H1 (cell line): ENCODE data around the gene CORO1C. TPM values are rescaled to one million over a fixed set of nuclear protein-coding genes. Genes with fewer than 3 reads are reported as not detected.
A peak's percentile ranks its signal among the peaks of the same experiment; 100 is the strongest.

Experiments
- CTCF ChIA-PET: fragments of 300-600 bp; sonication (Branson Sonifier 250); formaldehyde crosslinking; loops from one replicate; lab custom pipeline; 2021; ENCODE audit not compliant: partially characterized antibody; lab: Charles Lee
- POLR2A ChIA-PET: fragments of 300-600 bp; sonication (Branson Sonifier 250); formaldehyde crosslinking; loops from one replicate; lab custom pipeline; 2021; ENCODE audit warnings: inconsistent platforms; ENCODE audit not compliant: partially characterized antibody; lab: Charles Lee
- DNase-seq, 2 experiments: peaks; one replicate each; pipeline versions ENCODE4 v3.0.0 to v3.0.0-alpha.2; 2010 to 2022; ENCODE audit warnings: low spot score in 2 of 2, low read depth in 1 of 2, mixed read lengths in 1 of 2
- FAIRE-seq: peaks from 2 replicates; lab custom pipeline; 2011; peaks lifted over from hg19 to GRCh38; lab: Jason Lieb, UNC
- H2AFZ ChIP-seq: 2 replicates; pipeline ENCODE4 v1.8.1; 2012; ENCODE audit warnings: low read length, inconsistent platforms
- H2AK5ac ChIP-seq: 2 replicates; pipeline ENCODE4 v1.6.1; 2013; ENCODE audit warnings: low read depth, low read length
- H2BK120ac ChIP-seq: replicated peaks from 2 replicates; pipeline ENCODE3; 2013; ENCODE audit warnings: low read depth, low read length, inconsistent platforms
- H2BK12ac ChIP-seq: 2 replicates; pipeline ENCODE4 v1.6.1; 2013; ENCODE audit warnings: low read depth, low read length
- H2BK15ac ChIP-seq: 2 replicates; pipeline ENCODE4 v1.6.1; 2013; ENCODE audit warnings: low read length
- H2BK20ac ChIP-seq: 2 replicates; pipeline ENCODE4 v1.6.1; 2013; ENCODE audit warnings: low read length
- H2BK5ac ChIP-seq: 2 replicates; pipeline ENCODE4 v1.6.1; 2013; ENCODE audit warnings: low read depth, low read length
- H3K14ac ChIP-seq: 2 replicates; pipeline ENCODE4 v1.6.1; 2013; ENCODE audit warnings: inconsistent platforms; ENCODE audit not compliant: insufficient read length
- H3K18ac ChIP-seq: 2 replicates; pipeline ENCODE4 v1.6.1; 2013; ENCODE audit warnings: low read length; ENCODE audit errors: extremely low read depth
- H3K23ac ChIP-seq: 2 replicates; pipeline ENCODE4 v1.6.1; 2013; ENCODE audit warnings: inconsistent platforms; ENCODE audit not compliant: insufficient read length
- H3K23me2 ChIP-seq: 2 replicates; pipeline ENCODE4 v1.6.1; 2013; ENCODE audit warnings: low read depth, low read length
- H3K27ac ChIP-seq: 2 replicates; pipeline ENCODE4 v1.6.1; 2011; ENCODE audit warnings: low read depth, low read length, inconsistent platforms
- H3K27me3 ChIP-seq, 4 experiments: replicated peaks in 1 of 4; 1 replicate in 1 of 4; 2 replicates in 3 of 4; pipeline versions ENCODE4 v1.6.1 to v1.8.1; 2011 to 2013; ENCODE audit warnings: low read length in 3 of 4, mild to moderate bottlenecking in 3 of 4, inconsistent platforms in 2 of 4, mixed read lengths in 2 of 4, moderate library complexity in 1 of 4; ENCODE audit not compliant: control insufficient read depth in 3 of 4, insufficient read depth in 3 of 4; ENCODE audit errors: extremely low read depth in 1 of 4
- H3K36me3 ChIP-seq, 4 experiments: 2 replicates each; pipeline versions ENCODE4 v1.6.1 to v1.8.1; 2011 to 2013; ENCODE audit warnings: mild to moderate bottlenecking in 4 of 4, low read length in 3 of 4, moderate library complexity in 2 of 4, control low read depth in 1 of 4, inconsistent platforms in 1 of 4; ENCODE audit not compliant: insufficient read depth in 4 of 4, control insufficient read depth in 2 of 4
- H3K4ac ChIP-seq: replicated peaks from 2 replicates; pipeline ENCODE3; 2013; ENCODE audit warnings: low read length, low read depth, mixed read lengths, inconsistent platforms; ENCODE audit not compliant: insufficient read length
- H3K4me1 ChIP-seq, 4 experiments: replicated peaks in 1 of 4; 1 replicate in 1 of 4; 2 replicates in 3 of 4; pipeline versions ENCODE4 v1.6.1 to v1.8.1; 2011 to 2013; ENCODE audit warnings: low read length in 3 of 4, inconsistent platforms in 2 of 4, mixed read lengths in 1 of 4; ENCODE audit not compliant: insufficient read depth in 4 of 4, control insufficient read depth in 3 of 4
- H3K4me2 ChIP-seq, 2 experiments: 2 replicates each; pipeline versions ENCODE4 v1.6.1 to v1.8.1; 2011 to 2013; ENCODE audit warnings: low read depth in 2 of 2, low read length in 2 of 2, control low read depth in 1 of 2, inconsistent platforms in 1 of 2, mild to moderate bottlenecking in 1 of 2; ENCODE audit not compliant: insufficient read depth in 1 of 2
- H3K4me3 ChIP-seq, 4 experiments: fragments of 200-600, 300-600 bp in 1 of 4; sonication (generic), shearing (Covaris generic), sonication (Bioruptor Twin) in 1 of 4; 2 replicates each; pipeline versions ENCODE4 v1.5.1 to v1.8.1; 2011 to 2016; ENCODE audit warnings: low read length in 4 of 4, low read depth in 3 of 4, control low read depth in 2 of 4, inconsistent platforms in 2 of 4, mild to moderate bottlenecking in 2 of 4, mixed read lengths in 1 of 4, moderate library complexity in 1 of 4; ENCODE audit not compliant: insufficient read depth in 2 of 4; ENCODE audit errors: extremely low read depth in 1 of 4
- H3K56ac ChIP-seq: replicated peaks from 2 replicates; pipeline ENCODE3; 2013; ENCODE audit warnings: low read depth, mild to moderate bottlenecking, mixed read lengths, low read length, inconsistent platforms; ENCODE audit not compliant: insufficient read length
- H3K79me1 ChIP-seq: 2 replicates; pipeline ENCODE4 v1.6.1; 2013; ENCODE audit warnings: low read depth, low read length, control low read depth
- H3K79me2 ChIP-seq, 2 experiments: 2 replicates each; pipeline versions ENCODE4 v1.6.1 to v1.8.1; 2012 to 2013; ENCODE audit warnings: low read length in 2 of 2, mild to moderate bottlenecking in 2 of 2, inconsistent platforms in 1 of 2; ENCODE audit not compliant: insufficient read depth in 2 of 2, control insufficient read depth in 1 of 2
- H3K9ac ChIP-seq, 4 experiments: replicated peaks in 1 of 4; 1 replicate in 1 of 4; 2 replicates in 3 of 4; pipeline versions ENCODE4 v1.6.1 to v1.8.1; 2011 to 2013; ENCODE audit warnings: low read depth in 3 of 4, low read length in 3 of 4, control low read depth in 2 of 4, mild to moderate bottlenecking in 2 of 4, moderate library complexity in 2 of 4, inconsistent platforms in 1 of 4; ENCODE audit errors: extremely low read depth in 1 of 4
- H3K9me3 ChIP-seq, 2 experiments: 2 replicates each; pipeline versions ENCODE4 v1.6.1 to v1.8.1; 2012 to 2013; ENCODE audit warnings: mild to moderate bottlenecking in 2 of 2, moderate library complexity in 2 of 2, control low read depth in 1 of 2, inconsistent platforms in 1 of 2, low read depth in 1 of 2, low read length in 1 of 2, mixed read lengths in 1 of 2; ENCODE audit not compliant: insufficient read depth in 2 of 2
- H4K20me1 ChIP-seq, 2 experiments: replicated peaks in 1 of 2; 2 replicates each; pipeline versions ENCODE3 to v1.8.1; 2011 to 2013; ENCODE audit warnings: inconsistent platforms in 2 of 2, low read length in 2 of 2, mild to moderate bottlenecking in 1 of 2; ENCODE audit not compliant: insufficient read depth in 2 of 2, control insufficient read depth in 1 of 2
- H4K5ac ChIP-seq: 2 replicates; pipeline ENCODE4 v1.6.1; 2013; ENCODE audit warnings: low read length, low read depth, mixed read lengths, inconsistent platforms; ENCODE audit not compliant: insufficient read length
- H4K8ac ChIP-seq: 2 replicates; pipeline ENCODE4 v1.8.0; 2013; ENCODE audit warnings: mild to moderate bottlenecking, moderate library complexity, low read length, inconsistent platforms; ENCODE audit not compliant: insufficient read depth; ENCODE audit errors: extremely low read depth
- H4K91ac ChIP-seq: replicated peaks from 2 replicates; pipeline ENCODE3; 2013; ENCODE audit warnings: low read length, mixed read lengths, inconsistent platforms; ENCODE audit not compliant: insufficient read length
- CTCF ChIP-seq, 3 experiments: IDR thresholded peaks; 1 replicate in 2 of 3; 2 replicates in 1 of 3; pipeline versions ENCODE4 v1.5.1 to v1.6.1; 2011; ENCODE audit warnings: low read length in 3 of 3, mild to moderate bottlenecking in 3 of 3, inconsistent platforms in 2 of 3, low read depth in 1 of 3, moderate library complexity in 1 of 3; ENCODE audit not compliant: insufficient read depth in 1 of 3; ENCODE audit errors: control extremely low read depth in 1 of 3
- WGBS, 2 experiments: shearing (Covaris generic) in 1 of 2; methylation state at CpG; one replicate each; pipeline versions ENCODE4 v1.1.6 to v1.1.7; 2013 to 2015; ENCODE audit warnings: low lambda C conversion rate in 2 of 2, mixed read lengths in 2 of 2, inconsistent platforms in 1 of 2, low coverage in 1 of 2, missing lambda C conversion rate in 1 of 2; ENCODE audit not compliant: insufficient replicate concordance in 2 of 2, insufficient coverage in 1 of 2, insufficient read length in 1 of 2; ENCODE audit errors: extremely low coverage in 1 of 2, missing lambda C conversion rate in 1 of 2; 5-methylcytosine and 5-hydroxymethylcytosine counted together
- polyA plus RNA-seq, 7 experiments: library from polyadenylated mRNA; depleted of rRNA in 3 of 7; stranded (reverse) in 5 of 7; unstranded in 2 of 7; fragments of >200 nt in 5 of 7; fragments of 200-250 nt in 2 of 7; gene quantifications; 1 replicate in 5 of 7; 2 replicates in 1 of 7; 4 replicates in 1 of 7; pipeline versions ENCODE4 v1.2.1 to v1.2.3, GENCODE V29; 2011 to 2013; ENCODE audit warnings: missing spikeins in 2 of 7, mixed read lengths in 2 of 7
- total RNA-seq: library from RNA; stranded (reverse); fragmentation: NEBNext Ultra II Directional; extraction: Animal tissue kit (Norgen Biotek cat#: 25700); gene quantifications from 2 replicates; pipeline ENCODE4 v1.2.1, GENCODE V29; 2021

CORO1C gene
- total and polyA plus RNA-seq, 2 of the 8 experiments (the other 6 are each of a cell fraction or from before 2014, with no cell fraction given): 72.7 to 120 TPM

GRCh38 chr12:108609537-108610335 lies 121.6 kb downstream of the CORO1C start:
- H4K8ac ChIP-seq: 0 out of 2 replicates have a peak overlapping the region, but pooled peaks have one; percentile 42
- H4K91ac ChIP-seq: peak overlapping the region; percentile 61
- H2AK5ac ChIP-seq: no peak overlapping the region; the same call in 1 of the 2 replicates
- FAIRE-seq (no peak), DNase-seq (no peak)
- H3K79me2 ChIP-seq: no peaks in the 10 kb centered on the region
- no peak overlapping the region for H3K4me2 ChIP-seq
- no peak overlapping the region for H3K23ac ChIP-seq
- H3K27me3 ChIP-seq: no peaks in the 10 kb centered on the region
- 0 out of 2 replicates have a peak overlapping the region, but pooled peaks have one; percentile 60 for H2AFZ ChIP-seq
- H3K9me3 ChIP-seq: no peaks in the 10 kb centered on the region
- no peak overlapping the region for H3K14ac ChIP-seq
- H3K23me2 ChIP-seq: peaks cover 9% of the 10 kb centered on the region; the same call in 1 of the 2 replicates
- peak overlapping the region; percentile 44; the same call in 1 of the 2 replicates for H2BK12ac ChIP-seq
- H3K4ac ChIP-seq: no peak overlapping the region
- H2BK15ac ChIP-seq: no peak overlapping the region
- H3K56ac ChIP-seq: no peak overlapping the region
- H2BK5ac ChIP-seq: no peak overlapping the region; the same call in 1 of the 2 replicates
- H2BK20ac ChIP-seq: no peak overlapping the region
- no peak overlapping the region for H3K4me3 ChIP-seq
- H4K5ac ChIP-seq: peak overlapping the region; percentile 26
- H3K27ac ChIP-seq: no peak overlapping the region
- H2BK120ac ChIP-seq: no peak overlapping the region
- 80% methylated on average over 21 of the region's 21 CpGs; no CpG with 5 or more reads in 1 of the 2 experiments for WGBS, 2 experiments
- no peaks in the 10 kb centered on the region for H4K20me1 ChIP-seq
- H3K4me1 ChIP-seq: peaks cover 0 to 14% (median 1%) of the 10 kb centered on the region in 4 experiments; a peak in 4 of 7 replicates
- POLR2A ChIA-PET: interaction anchor here (1.4 to 2.0 kb wide), 5 partner anchors 9 to 48 kb away, joined by 3 to 6 read pairs (median 4); partner anchors contain the start of genes SART3 and TMEM119
- no peak for TF ChIP-seq CTCF (IDR thresholded peaks at IDR 0.05; ENCODE audit: control extremely low read depth in 1 of 3, insufficient read depth in 1 of 3, low read depth in 1 of 3, low read length in 3 of 3)
- CTCF ChIA-PET: interaction anchor here (0.7 to 22.5 kb wide), 7 partner anchors 8 to 54 kb away, joined by 3 to 523 read pairs (median 6); partner anchors contain the start of genes ISCU, SART3, SELPLG and TMEM119
- no peaks in the 10 kb centered on the region for H3K36me3 ChIP-seq
- no peaks in the 10 kb centered on the region for H3K79me1 ChIP-seq
- H3K9ac ChIP-seq: no peak overlapping the region
- no peak overlapping the region for H3K18ac ChIP-seq
